GDM1 (cell line): Measurements from ENCODE around the gene NLRC3.
"Not testable (repeated sequence)": the region's sequence is repeated elsewhere in the genome, so short reads cannot be mapped to it uniquely, and the experiment has no call there.

Source experiments
- DNase-seq: peaks from one replicate; lab custom pipeline; 2025; lab: John Stamatoyannopoulos, UW

Gene NLRC3, protein sequence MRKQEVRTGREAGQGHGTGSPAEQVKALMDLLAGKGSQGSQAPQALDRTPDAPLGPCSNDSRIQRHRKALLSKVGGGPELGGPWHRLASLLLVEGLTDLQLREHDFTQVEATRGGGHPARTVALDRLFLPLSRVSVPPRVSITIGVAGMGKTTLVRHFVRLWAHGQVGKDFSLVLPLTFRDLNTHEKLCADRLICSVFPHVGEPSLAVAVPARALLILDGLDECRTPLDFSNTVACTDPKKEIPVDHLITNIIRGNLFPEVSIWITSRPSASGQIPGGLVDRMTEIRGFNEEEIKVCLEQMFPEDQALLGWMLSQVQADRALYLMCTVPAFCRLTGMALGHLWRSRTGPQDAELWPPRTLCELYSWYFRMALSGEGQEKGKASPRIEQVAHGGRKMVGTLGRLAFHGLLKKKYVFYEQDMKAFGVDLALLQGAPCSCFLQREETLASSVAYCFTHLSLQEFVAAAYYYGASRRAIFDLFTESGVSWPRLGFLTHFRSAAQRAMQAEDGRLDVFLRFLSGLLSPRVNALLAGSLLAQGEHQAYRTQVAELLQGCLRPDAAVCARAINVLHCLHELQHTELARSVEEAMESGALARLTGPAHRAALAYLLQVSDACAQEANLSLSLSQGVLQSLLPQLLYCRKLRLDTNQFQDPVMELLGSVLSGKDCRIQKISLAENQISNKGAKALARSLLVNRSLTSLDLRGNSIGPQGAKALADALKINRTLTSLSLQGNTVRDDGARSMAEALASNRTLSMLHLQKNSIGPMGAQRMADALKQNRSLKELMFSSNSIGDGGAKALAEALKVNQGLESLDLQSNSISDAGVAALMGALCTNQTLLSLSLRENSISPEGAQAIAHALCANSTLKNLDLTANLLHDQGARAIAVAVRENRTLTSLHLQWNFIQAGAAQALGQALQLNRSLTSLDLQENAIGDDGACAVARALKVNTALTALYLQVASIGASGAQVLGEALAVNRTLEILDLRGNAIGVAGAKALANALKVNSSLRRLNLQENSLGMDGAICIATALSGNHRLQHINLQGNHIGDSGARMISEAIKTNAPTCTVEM

DNA sequence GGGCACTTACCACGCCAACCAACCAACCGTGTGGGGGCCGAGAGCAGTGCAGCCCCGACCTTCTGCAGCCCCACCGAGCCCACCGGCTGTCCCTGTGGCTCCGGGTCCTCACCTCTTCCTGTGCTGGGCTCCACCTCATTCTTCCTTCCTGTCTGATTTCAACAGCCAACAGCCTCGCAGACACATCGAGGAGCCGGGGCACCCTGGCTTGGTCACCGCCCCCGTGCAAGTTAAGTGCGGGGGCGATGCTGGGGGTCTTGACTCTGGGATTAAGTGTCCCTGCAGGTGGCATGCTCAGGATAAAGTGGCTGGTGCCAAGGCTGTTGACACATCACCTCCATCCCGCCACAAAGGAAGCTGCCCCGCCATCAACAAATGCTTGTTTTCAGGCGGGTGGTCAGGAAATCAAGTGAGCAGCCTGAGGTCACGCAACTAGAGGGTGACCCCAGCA lies at the start of gene NLRC3:
Gene NLRC3 (minus strand): TSS at position 102 of the 451 bp plus-strand sequence. CDS start 12,367 bp downstream, outside the sequence.
- peak; percentile 74 for DNase-seq

DNA sequence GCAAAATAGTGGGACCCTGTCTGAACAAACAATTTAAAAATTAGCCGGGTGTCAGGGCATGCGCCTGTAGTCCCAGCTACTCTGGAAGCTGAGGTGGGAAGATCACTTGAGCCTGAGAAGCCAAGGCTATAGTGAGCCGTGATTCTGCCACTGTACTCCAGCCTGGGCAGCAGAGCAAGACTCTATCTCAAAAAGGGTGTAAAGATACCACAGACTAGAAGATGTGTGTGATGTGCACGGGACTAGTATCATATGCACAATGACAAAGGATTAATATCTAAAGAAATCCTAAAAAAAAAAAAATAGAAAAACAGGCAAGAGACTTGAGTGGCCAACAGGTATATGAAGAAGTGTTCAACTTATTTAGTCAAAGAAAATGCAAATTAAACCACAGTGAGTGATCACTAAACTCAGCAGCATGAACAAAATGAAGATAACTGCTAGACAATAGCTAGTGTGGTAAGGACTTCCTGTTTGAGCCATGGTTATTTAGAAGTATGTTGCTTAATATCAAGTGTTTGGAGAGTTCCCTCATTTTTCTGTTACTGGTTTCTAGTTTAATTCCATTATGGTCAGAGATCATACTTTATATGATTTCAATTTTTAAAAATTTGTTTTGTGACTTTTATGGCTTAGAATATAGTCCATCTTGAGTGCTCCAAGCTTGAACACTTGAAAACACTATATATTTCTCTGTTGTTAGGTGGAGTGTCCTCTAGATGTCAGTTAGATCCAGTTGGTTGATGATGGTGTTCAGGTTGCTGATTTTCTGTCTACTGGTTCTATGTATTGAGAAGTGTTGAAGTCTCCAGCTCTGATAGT lies 48.9 kb upstream of the NLRC3 start:
- DNase-seq = no peak

DNA sequence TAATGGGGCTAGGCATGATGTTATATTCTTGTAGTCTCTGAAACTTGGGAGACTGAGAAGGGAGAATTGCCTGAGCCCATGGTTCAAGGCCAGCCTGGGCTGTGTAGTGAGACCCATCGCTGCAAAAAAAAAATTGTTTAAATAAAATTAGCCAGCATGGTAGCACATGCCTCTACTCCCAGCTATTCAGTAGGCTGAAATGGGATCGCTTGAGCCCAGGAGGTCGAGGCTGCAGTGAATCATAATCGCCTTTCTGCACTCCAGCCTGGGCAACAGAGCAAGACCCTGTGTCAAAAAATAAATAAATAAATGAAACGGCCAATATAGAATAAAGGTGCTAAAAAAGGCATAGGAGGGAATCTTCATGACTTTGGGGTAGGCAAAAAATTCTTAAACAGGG lies 48.1 kb upstream of the NLRC3 start:
- DNase-seq = no peak

DNA sequence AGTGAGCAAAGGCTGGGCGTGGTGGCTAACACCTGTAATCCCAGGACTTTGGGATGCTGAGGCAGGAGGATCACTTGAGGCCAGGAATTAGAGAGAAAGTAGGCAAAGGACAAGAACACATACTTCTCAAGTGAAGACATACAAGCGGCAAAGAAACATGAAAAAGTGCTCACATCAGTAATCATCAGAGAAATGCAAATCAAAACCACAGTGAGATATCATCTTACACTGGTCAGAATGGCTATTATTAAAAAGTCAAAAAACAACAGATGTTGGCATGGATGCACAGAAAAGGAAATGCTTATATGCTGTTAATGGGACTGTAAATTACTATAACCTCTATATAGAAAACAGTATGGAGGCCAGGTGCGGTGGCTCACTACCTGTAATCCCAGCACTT lies 46.4 kb upstream of the NLRC3 start:
- DNase-seq = no peak

DNA sequence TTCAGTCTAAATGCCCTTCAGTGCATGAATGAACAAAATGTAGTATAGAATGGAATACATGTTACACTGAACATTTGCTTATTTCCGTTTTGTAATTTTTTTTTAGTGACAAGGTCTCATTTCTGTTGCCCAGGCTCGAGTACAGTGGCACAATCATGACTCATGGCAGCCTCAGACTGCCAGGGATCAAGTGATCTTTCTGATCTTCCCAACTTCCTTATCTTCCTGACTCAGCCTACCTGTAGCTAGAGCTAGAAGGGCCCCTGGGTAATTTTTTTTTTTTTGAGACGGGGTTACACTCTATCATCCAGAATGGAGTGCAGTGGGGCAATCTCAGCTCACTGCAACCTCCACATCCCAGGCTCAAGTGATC lies 41.6 kb upstream of the NLRC3 start:
- no peak for DNase-seq

DNA sequence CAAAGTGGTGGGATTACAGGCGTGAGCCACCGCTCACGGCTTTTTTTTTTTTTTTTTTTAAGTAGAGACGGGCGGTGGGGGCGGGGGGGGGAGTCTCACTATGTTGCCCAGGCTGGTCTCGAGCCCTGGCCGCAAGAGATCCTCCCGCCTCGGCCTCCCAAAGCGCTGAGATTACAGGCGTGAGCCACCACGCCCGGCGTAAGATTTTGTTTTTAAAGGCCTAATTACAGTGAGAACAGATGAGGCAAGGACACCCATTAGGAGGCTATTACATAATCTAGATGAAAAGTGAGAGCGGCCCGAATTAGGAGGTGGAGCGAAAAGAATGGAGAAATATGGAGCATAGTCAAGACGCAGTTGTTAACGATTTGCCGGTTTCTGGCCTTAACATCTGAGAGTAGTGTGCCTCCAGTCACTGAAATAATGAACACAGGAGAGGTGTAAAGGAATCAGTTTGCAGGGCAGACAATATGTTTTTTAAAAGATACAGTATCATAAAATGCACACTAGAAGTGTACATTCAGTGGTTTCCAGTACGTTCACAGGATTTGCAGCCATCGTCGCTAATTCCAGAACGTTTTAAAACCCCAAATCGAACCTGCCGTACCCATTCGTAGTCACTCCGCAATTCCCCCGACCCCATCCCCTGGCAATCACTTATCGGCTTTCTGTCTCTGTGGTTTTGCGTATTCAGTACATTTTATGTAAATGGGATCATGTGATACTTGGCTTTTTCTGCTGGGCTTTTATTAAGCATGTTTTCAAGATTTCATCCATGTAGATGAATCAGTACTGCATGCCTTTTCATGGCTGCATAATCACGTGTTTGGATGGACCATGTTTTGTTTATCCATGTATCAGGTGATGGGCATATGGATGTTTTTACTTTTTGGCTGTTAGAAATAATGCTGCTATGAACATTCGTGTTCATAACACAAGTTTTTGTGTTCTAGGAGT lies 35.6 kb upstream of the NLRC3 start:
- no peak for DNase-seq

DNA sequence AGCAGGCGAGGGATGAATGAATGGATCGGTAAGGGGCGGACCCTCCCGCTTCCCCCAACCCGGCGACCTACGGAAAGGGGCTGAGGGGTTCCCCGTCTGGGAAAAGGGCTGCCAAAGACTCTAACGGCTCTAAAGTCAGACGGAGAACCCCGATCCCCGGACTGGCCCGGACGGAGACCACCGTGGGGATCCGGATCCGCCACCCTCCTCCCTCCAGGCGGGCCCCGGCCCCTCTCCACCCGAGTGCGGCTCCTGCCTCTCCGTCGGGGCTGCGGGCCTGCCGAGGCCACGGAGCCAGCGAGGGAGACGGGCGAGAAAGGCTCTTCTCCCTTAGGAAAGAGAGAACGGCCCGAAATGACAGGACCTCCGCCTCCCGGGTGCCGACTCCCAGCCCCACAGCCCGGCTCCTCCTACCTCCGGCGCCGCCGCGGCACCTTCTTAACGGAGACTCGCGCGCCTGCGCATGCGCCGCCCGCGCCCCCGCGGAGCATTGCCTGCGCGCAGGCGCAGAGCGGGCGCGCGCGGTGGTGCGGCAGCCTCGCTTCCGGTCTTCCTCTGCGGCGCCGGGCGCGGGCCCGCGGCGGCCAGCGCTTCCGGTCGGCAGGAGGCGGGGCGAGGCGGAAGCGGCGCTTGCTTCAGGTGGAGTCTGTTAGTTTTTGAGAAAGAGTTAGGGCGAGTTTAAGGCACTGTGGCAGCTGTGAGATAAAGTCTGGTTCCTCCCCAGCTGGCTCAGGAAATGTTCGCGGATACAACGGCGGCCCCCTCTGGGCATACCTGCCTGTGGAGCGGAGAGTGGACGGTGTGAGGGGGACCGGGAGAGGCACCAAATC lies 34.2 kb upstream of the NLRC3 start, which contains the start of gene SLX4:
Gene SLX4 (minus strand): TSS at position 461 of the 830 bp plus-strand sequence. CDS start 2,642 bp downstream, outside the sequence.
- peak; percentile 94 for DNase-seq

DNA sequence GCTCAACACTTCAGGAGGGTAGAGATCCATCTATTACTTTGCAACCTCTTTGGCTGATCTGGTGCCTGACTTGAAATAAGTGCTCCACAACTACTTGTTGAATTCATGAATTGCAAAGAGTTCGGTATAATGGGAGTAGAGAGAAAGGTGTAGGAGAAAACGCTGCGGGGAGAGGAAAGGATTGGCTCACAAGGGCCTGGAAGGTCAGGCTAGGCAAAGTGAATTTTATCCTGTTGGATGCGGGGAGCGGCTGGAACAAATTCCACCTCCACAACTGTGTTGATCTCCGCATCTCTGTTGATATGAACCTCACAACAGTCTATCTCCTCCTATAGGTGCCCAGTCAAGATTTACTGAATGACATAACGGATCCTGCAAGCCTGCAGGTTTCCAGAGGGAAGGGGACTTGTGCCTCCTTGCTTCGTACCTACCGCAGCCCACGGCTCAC lies 33.5 kb upstream of the NLRC3 start:
- no peak for DNase-seq

DNA sequence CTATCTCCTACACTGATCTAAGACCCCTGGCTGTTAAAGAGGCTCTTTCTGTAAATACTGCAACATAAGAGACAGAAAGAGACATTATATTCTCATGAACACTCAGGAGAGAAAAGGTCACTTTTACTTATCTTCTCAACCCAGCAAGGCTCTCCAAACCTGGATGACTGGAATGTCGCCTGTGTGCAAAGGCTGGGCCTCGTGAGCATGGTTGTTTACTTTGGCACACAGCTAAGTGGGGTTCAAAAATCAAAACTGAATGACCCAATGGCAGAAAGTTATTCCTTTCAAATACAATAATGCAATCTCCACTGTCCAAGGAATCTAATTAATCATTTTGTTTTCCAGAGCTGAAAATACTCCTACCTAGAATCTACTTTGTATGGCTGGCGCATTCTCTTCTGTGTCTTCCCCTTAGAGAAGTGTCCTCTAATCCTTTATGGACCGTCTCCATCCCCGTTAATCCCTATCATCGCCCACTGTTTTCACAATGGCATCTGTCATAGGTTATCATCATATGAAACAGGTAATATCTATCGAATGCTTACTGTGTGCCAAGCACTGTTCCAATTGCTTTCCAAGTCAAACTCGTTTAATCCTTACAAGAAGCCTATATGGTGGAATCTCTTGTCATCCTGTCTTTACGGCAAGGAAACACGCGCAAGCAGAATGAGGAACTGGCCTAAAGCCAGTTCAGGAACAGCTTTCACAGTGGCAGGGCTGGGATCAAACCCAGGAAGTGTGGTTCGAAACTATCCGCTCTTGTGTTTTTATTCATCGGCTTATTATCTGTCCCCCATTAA lies 32.9 kb upstream of the NLRC3 start:
- DNase-seq = peak; percentile 42

DNA sequence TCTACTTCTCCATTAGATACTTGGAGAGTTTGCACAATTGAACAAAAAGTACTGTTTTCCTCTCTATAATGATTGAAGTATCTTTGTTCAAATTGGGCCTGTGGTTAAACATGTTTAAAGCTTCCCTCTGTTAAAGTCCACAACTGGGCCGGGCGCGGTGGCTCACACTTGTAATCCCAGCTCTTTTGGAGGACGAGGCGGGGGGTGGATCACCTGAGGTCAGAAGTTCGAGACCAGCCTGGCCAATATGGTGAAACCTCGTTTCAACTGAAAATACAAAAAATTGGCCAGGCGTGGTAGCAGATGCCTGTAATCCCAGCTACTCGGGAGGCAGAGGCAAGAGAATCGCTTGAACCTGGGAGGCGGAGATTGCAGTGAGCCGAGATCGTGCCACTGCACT lies 31.8 kb upstream of the NLRC3 start:
- not testable (repeated sequence) for DNase-seq

DNA sequence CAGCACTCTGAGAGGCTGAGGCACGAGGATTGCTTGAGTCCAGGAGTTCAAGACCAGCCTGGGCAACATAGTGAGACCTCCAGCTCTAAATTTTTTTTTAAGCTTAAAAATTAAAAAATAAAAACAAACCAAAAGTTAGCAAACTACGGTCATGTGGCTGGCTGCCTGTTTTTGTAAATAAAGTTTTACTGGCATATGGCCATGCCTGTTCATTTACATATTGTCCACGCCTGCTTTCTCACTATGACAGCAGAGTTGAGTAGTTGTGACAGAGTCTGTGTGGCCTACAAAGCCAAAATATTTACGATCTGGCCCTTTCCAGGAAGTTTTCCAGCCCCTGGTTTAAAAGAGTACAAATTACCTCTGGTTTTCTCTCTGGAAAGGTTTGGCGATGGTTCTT lies 30.9 kb upstream of the NLRC3 start:
- no peak for DNase-seq

DNA sequence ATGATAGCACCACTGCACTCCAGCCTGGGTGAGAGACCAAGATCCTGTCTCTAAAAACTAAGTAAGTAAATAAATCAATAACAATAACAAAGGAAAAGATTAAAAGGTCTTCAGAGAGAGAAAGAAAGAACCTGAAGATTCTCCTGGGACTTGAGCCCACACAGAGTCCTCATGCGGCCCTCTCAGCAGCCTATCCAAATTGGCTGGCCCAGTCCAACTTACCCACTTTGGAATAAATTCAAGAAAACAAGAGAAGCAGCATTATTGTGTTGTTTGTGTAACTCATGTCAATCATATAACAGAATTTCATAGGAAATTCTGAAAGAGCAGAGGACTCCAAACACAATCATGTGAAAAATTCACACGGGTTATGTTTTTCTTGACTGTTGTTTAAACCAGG lies 30.4 kb upstream of the NLRC3 start:
- DNase-seq = no peak

DNA sequence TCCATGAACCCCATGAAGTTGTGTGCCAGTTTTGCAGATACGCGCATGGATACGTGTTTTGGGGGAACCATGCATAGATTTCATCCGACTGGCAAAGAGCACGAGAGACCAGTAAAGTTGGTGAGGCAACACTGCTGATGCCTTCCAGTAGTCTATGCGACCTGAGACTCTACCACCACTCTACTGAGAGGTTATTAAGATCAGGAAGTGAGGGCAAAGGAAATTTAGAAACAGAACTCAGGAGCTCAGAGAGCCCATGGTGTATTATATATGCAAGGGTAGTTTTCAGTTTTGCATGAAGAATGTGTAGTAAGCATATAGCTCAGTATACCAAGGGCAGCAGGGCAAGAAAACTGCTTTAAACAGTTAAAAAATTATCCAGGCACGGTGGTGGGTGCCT lies 30.0 kb upstream of the NLRC3 start:
- no peak for DNase-seq

DNA sequence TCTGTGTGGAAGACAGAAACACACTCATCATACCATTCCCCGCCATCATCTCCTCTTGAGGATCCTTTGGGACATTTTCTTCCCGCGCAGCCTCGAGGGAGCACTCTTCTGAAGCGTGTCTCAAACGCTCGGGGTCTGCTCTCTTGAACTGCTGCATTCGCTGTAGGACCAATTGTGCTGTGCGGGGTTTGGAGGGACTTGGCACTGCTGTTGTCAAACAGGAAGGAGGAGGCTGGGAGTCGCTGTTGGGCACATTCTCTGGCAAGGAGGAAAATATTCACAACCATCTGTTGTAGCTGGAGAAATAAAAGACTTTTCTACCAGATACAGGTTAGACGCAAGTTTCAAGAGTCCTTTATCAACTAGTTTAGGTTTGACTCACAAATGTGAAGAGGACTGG lies 29.2 kb upstream of the NLRC3 start:
- no peak for DNase-seq

DNA sequence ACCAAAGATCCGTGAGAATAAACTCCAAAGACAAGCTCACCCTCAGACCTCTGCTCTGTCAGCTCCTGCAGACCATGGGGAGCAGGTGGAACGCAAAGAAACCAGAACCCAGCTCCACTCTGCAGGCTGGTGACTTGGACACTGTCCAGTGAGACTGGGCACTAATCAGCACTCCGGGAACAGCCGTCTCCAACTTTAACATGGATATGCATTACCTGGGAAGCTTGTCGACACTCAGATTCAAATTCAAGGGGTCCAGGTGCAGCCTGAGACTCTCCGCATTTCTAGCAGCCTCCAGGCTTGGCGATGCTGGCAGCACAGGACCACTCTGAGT lies 25.1 kb upstream of the NLRC3 start:
- no peak for DNase-seq

DNA sequence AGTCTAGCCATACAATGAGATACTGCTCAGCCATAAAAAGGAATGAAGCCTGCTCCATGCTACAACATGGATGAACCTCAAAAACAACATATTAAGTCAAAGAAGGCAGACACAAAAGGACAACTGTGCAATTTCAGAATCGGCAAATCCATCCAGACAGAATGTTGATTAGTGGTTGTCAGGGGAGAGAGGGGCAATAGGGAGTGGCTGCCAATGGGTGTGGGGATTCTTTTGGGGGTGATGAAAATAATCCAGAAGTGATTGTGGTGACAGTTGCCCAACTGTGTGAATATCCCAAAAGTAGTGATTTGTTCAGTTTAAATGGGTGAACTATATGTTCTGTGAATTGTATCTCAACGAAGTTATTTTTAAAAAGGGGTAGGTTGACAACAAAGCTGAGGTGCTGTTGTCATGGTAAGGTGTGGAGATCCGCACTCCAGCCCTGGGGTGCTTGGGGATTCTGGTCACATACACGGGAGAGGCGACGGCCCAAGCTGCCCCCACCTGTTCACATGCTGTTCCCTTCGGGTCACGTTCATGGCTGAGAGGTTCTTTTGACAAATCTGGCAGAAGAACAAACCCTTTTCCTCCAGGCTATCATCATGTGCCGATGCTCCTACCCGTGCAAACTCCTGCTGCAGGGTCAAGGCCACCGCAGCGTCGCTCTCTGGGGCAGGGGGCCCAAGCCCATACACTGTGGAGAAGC lies 24.6 kb upstream of the NLRC3 start:
- no peak for DNase-seq

DNA sequence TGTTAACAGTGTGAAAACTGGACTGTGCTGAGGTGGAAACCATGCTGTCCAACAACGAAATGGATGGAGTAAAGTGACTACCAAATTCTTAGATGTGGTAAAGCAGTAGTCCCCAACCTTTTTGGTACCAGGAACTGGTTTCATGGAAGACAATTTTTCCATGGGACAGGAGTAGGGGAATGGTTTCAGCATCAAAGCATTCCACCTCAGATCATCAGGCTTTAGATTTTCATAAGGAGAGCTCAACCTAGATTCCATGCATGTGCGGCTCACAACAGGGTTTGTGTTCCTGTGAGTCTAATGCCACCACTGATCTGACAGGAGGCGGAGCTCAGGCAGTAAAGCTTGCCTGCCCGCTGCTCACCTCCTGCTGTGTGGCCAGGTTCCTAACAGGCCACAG lies 22.7 kb upstream of the NLRC3 start:
- DNase-seq = no peak

DNA sequence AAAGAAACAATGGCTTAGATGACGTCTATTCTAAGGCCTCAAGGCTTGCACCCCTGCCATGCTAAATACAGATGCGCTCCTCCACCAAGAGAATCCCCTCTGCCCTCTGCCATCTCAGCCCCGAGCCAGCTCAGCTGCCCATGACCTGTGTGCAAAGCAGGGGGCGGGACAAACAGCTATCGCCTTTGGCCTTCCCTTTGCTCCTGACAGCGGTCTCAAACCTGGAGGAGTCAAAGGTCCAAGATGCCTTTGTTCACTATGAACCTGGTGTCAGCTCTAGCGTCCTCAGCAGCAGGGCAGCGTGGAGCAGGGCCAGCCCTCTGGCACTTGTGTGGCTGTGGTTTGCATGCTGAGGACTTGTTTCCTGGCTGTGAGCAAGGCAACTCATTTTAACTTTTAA lies 21.9 kb upstream of the NLRC3 start:
- no peak for DNase-seq
